Dermis blood vessel endothelial cell (primary cell): ENCODE data around the gene SLC7A14. TPM values are rescaled to one million over a fixed set of nuclear protein-coding genes. Genes with fewer than 3 reads are reported as not detected.

Experiments used
- DNase-seq: peaks from one replicate; pipeline ENCODE4 v3.0.0; 2010
- total RNA-seq: library from RNA; depleted of rRNA; stranded (reverse); fragments of >200 nt; gene quantifications from 2 replicates; pipeline ENCODE4 v1.2.3, GENCODE V29; 2014

The SLC7A14 gene
- total RNA-seq, 1 donor from 2014 or later, result under 0.01 TPM

DNA sequence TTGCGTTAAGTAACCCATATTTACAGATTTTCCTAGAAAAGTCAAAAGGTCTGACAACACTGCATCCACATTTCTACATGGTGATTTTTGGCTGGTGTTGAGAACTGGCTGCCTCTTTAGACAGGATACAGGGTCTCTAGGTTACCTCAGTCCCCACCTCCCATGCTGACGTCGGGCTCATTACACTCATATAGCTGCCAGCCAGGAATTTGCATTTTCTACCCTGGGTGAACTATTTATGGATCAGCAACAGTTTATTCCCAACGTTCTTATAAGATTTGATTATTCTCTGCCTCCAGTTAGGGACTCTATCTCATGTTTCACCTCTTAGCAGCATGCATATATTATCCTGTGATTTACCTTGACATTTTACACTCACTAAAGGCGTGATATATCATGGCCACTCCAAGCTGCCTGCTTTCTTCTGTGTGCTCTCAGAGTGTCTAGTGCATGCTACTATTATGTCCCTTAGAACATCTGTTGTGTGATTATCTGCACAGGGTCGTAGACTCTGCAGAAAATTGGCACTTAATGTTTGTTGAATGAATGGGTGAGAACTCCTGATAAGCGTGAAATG lies 118.2 kb downstream of the SLC7A14 start:
- DNase-seq, result no peak

DNA sequence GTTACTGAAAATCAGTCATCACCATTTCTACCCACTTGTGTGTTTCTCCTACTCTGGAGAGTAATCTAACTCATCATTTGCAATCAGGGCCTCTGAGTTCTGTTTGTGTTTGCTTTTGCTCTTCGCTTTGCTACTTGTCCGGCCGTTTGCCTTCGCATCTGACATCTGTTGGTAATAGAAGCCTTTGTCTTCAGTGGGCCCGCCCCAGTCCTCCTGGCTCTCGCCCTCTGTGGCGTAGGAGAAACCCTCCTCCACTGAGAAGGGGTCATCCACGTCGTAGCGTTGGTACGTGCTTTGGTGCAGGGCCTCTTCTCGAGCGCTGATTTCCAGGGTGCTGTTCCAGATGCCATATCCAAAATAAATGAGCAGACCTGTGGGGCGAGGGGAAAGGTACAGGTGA lies 118.9 kb downstream of the SLC7A14 start:
- no peak for DNase-seq

- no peak for DNase-seq
Measured at GRCh38 chr3:170465955-170466354, 119.9 kb downstream of the SLC7A14 start.

DNA sequence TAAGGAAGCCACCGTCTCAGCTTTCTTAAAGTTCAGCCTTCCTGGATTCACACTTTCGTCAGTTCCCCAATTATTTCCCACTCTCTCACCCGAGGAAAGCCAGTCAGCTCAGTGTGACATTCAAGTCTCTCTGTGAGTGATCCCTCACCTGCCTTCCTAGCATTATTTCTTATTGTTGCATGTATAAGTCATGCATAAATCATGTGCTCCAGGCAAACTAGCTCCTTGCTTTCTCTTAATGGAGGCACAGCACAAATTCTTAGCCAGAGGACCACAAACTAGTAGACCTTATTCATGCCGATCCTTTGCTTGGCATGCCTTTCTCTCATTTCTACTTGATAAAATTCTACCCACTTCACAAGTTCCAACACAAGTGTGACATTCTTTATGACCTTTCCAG lies 122.9 kb downstream of the SLC7A14 start:
- DNase-seq, result no peak

DNA sequence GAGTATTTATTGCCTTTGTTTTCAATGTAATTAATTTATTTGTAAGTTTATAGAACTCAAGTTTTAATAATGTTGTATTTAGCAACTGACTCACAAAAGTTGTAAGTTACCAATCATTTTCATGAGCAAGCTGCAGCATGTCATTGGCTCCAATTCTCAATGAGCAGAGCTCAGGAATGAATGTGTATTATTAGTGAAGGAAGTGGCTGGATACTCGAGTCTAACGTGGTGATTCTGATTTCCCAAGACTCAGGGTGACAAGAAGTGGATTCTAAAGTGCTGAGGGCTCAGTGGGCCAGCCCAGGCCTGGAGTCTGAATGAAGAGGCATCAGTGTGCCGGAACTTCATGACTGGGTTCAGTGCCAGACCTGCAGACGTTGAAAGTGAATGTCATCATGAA lies 127.6 kb downstream of the SLC7A14 start:
- no peak for DNase-seq

DNA sequence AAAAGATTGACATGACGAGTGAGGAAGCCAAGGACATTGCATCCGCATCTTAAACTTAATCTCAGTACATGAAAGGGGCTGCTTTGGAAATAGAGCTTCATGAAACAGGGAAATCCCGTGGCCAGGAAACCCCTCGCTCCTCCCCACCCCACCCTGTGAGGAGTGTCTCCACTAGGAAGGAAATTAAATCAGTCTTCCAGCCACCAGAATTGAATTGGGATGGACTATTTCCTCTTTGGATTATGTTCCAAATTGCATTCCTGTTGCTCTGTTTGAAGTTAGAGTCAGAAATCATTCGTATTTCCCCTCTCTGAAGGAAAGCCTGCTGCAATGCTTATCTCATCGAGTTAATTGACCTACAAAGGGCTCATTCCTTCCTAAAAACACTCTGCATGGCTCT lies 131.4 kb downstream of the SLC7A14 start:
- DNase-seq, result peak; percentile 35

DNA sequence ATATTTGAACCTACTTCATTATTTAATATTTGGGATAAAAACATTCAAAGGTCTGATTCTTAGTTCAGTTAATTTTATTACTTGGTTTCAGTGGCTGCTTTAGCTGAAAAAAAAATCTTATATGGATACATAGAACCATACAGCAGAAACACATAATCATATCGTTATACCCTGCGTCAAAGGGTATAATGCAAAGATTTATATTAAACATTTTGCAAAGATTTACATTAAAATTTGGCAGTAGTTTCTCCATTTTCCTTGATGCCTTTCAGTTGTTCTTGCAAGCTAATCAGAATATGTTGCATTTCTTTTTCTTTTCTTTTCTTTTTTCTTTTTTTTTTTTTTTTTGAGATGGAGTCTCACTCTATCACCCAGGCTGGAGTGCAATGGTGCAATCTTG lies 135.8 kb downstream of the SLC7A14 start:
- DNase-seq, result no peak

DNA sequence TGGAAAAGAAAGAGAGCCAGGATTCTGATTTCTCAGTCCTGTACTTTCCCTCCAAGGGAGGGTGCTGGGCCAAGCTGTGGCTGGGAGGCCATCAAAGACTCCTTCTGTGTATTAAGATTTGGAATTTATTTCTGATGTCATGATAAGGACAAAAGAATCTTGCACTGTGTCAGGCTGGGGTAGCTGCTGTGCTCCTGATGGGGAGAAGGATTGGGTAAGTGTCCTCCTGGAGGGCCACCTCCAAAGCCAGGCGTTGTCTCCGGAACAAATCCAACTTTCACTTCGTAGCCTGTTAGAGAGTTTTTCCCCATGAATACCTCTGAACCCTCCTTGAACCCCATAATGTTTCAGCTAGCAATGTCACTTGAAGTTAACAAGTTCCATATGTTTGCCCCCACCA lies 137.3 kb downstream of the SLC7A14 start:
- DNase-seq, result no peak

- no peak for DNase-seq
Measured at GRCh38 chr3:170443457-170443856, 142.4 kb downstream of the SLC7A14 start.

- DNase-seq, result no peak
Measured at GRCh38 chr3:170442947-170443346, 142.9 kb downstream of the SLC7A14 start.

DNA sequence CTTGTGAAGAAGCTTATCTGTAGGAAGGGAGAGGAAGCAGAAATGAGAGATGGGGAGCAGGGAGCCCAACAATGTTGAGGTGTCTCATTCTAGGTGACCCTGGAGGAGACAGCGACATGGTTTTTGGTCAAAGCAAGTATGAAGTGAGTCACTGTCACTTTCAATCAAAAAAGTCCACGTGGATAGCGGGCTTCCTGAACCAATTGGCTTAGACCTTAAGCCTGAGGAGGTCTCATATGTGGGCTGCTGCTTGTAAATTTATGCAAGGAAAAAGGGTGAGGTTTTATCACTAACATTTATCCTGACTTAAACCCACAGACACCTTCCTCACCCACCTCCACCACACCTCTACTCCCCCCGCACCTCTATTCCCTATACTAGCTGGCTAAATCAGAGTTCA lies 144.5 kb downstream of the SLC7A14 start:
- DNase-seq, result no peak

DNA sequence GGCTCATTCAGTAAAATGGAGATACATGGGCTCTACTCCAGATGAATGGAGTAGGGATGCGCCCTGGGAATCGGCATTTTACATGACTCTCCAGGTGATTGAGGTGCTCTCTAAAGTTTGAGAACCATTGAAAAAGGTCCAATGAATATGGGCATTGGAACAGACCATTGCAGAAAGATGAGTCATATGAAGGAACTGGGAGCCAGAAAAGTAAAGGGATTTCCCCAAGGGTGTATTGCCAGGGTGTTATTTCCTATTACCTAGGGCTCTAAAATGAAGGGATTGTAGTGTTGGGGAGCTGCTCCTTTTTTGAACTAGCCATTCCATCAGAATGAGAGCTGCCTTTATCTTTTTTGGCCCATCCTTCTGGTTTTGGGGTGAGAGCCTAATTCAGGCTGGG lies 145.5 kb downstream of the SLC7A14 start:
- DNase-seq, result peak; percentile 43

- no peak for DNase-seq
Measured at GRCh38 chr3:170438836-170439235, 147.0 kb downstream of the SLC7A14 start.

DNA sequence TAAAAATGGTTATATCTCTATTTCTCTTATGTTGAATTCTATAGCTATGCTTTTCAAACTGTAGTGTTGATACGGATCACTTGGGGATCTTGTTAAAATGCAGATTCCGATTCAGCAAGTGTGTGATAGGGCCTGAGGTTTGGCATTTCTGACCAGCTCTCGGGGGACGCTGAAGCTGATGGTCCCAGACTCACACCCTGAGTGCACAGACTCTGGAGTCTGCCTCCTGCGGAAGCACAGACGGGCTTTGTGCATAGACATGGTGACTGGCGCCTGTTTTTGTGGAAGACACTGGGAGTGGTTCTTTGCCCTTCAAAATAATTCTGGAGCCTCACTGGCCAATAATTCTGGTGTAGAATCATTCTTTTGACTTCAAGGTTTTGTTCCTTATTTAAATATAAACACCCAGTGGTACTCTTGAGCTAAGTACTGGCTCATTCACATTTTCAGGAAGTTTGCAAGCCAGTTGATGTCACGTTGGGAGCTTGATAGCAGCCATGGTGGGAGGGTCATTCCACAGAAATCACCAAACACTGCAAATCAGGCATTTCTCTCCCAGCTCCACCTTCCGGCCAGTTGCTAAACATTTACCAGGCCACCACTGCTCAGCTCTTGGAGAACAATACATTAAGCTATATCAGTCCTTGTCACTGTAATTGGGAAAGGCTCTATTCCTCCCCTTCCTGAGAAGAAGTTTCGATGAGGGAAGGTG lies 148.0 kb downstream of the SLC7A14 start:
- DNase-seq, result peak; percentile 55

GRCh38 chr3:170437176-170437575 lies 148.7 kb downstream of the SLC7A14 start:
- DNase-seq, result no peak

DNA sequence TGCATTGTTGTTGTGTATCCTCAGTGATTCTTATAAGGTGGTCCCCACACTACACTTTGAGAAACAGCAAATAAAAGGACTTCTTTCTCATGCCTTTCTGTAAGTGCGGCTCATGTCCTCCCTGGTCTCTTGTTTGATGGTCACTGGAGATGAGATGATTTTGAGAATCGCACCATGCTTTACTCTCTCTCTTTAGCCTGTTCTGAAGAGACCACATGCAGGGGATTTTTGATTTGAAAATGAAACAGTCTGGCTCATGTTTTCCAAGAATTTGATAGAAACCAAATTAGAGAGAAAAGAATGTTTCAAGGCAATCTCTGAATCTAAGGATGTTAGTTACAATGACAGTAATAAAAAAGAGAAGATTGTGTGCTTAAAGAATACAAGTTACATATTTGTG lies 149.2 kb downstream of the SLC7A14 start:
- no peak for DNase-seq

- DNase-seq, result no peak
Measured at GRCh38 chr3:170432416-170432815, 153.5 kb downstream of the SLC7A14 start.

GRCh38 chr3:170431054-170431453 lies 154.8 kb downstream of the SLC7A14 start:
- DNase-seq, result no peak

DNA sequence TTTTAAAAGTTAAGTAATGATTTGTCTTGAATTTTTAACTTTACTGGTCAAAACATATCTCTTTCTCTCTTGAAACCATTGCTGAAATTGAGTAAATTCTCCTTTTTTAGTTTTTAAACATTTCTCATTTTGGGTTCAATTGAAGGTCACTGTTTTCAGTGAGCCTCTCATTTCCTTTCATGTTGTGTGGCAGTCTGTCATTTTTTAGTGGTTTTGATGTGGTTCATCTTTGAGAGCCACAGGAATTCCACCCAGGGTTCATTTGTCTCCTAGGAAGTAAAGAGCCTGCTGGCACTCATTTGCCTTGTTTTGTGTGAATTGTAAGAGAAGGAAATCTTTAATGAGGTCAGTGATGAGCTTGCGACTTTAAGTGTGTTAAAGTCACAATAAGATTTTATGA lies 156.8 kb downstream of the SLC7A14 start:
- DNase-seq, result no peak

DNA sequence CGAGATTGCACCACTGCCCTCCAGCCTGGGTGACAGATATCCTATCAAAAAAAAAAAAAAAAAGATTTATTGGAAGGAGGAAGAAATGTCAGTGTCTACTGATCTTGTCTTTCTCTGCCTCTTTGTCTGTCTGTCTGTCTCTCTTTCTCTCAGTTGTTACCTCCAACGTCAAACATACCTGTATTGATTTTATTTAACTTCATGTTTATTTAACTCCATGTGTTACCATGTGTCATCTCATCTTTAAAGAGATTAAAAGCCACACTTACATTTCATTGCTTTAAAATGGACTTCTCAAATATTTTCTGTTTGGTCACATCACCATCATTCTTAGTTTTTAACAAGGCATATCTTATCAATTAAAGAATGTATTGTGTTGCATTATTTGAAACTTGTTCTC lies 157.8 kb downstream of the SLC7A14 start:
- no peak for DNase-seq

GRCh38 chr3:170426240-170426797 lies 159.6 kb downstream of the SLC7A14 start:
- peak; percentile 31 for DNase-seq

- DNase-seq, result peak; percentile 66
Measured at GRCh38 chr3:170425491-170426239, 160.2 kb downstream of the SLC7A14 start.

- DNase-seq, result peak; percentile 86
Measured at GRCh38 chr3:170424879-170425278, 161.0 kb downstream of the SLC7A14 start.
